Occipital lobe (tissue), 2 donors: ENCODE data around the gene CREB5. TPM values are rescaled to one million over a fixed set of nuclear protein-coding genes. Genes with fewer than 3 reads are reported as not detected.

Experiments
- DNase-seq: peaks from one replicate; lab custom pipeline; 2025; lab: John Stamatoyannopoulos, UW
- total RNA-seq: library from RNA; depleted of rRNA; stranded (reverse); fragments of >200 nt; gene quantifications from one replicate; pipeline ENCODE4 v1.2.3, GENCODE V29; 2014

The CREB5 gene
- total RNA-seq, 1 donor from 2014 or later = 8.0 TPM

- DNase-seq = no peak
Measured at GRCh38 chr7:28477041-28477442, 64.7 kb downstream of the CREB5 start.

GRCh38 chr7:28478656-28479055 is 66.3 kb downstream of the CREB5 start:
- DNase-seq = no peak

- DNase-seq = no peak
Measured at GRCh38 chr7:28479507-28479947, 67.2 kb downstream of the CREB5 start.

- no peak for DNase-seq
Measured at GRCh38 chr7:28480595-28480994, 68.3 kb downstream of the CREB5 start.

GRCh38 chr7:28481091-28481926 is 69.0 kb downstream of the CREB5 start:
- no peak for DNase-seq

GRCh38 chr7:28483112-28483511 is 70.8 kb downstream of the CREB5 start:
- DNase-seq = no peak

- DNase-seq = no peak
Measured at GRCh38 chr7:28483908-28484605, 71.7 kb downstream of the CREB5 start.

GRCh38 chr7:28484606-28484935 is 72.3 kb downstream of the CREB5 start:
- DNase-seq = no peak

GRCh38 chr7:28487487-28487886 is 75.2 kb downstream of the CREB5 start:
- no peak for DNase-seq

GRCh38 chr7:28488061-28488791 is 75.9 kb downstream of the CREB5 start:
- DNase-seq = no peak

- DNase-seq = no peak
Measured at GRCh38 chr7:28490831-28491230, 78.5 kb downstream of the CREB5 start.

GRCh38 chr7:28493477-28493876 is 81.2 kb downstream of the CREB5 start:
- DNase-seq = no peak

- no peak for DNase-seq
Measured at GRCh38 chr7:28497009-28497408, 84.7 kb downstream of the CREB5 start.

- DNase-seq = no peak
Measured at GRCh38 chr7:28498636-28499035, 86.3 kb downstream of the CREB5 start.

GRCh38 chr7:28500138-28500537 is 87.8 kb downstream of the CREB5 start:
- no peak for DNase-seq

GRCh38 chr7:28502408-28502807 is 90.1 kb downstream of the CREB5 start:
- DNase-seq = no peak

- DNase-seq = no peak
Measured at GRCh38 chr7:28503396-28503795, 91.1 kb downstream of the CREB5 start.

- no peak for DNase-seq
Measured at GRCh38 chr7:28505014-28505413, 92.7 kb downstream of the CREB5 start.

GRCh38 chr7:28505867-28506266 is 93.5 kb downstream of the CREB5 start:
- DNase-seq = no peak

GRCh38 chr7:28507525-28508282 is 95.4 kb downstream of the CREB5 start:
- no peak for DNase-seq

GRCh38 chr7:28509251-28510025 is 97.1 kb downstream of the CREB5 start:
- DNase-seq = no peak
